ENCODE measurements around the gene PAK1IP1. TPM values are rescaled to one million over a fixed set of nuclear protein-coding genes. Genes with fewer than 3 reads are reported as not detected.

PAK1IP1 gene
- total and polyA plus RNA-seq, 4 donors, result 6.1 to 16.9 (median 11.0) TPM

GRCh38 chr6:10756085-10756484, 61.3 kb downstream of the PAK1IP1 start:
- H3K4me3 ChIP-seq, result no peak overlapping the region
- H3K27me3 ChIP-seq (ENCODE audit: control insufficient read depth in 3 of 3, insufficient read depth in 3 of 3, low read length in 2 of 3), result no peaks in the 10 kb centered on the region
- H3K9ac ChIP-seq (ENCODE audit: insufficient read depth in 1 of 2, low read length in 2 of 2), result no peak overlapping the region
- peaks cover 0 to 6% (median 0%) of the 10 kb centered on the region in 5 donors for H3K4me1 ChIP-seq (ENCODE audit: control insufficient read depth in 5 of 5, insufficient read depth in 5 of 5, low read length in 5 of 5)
- H3K9me3 ChIP-seq (ENCODE audit: control insufficient read depth in 4 of 4, insufficient read depth in 3 of 4, low read length in 3 of 4), result no peaks in the 10 kb centered on the region
- peaks cover 18 to 38% (median 29%) of the 10 kb centered on the region in 4 donors for H3K36me3 ChIP-seq (ENCODE audit: control insufficient read depth in 4 of 4, insufficient read depth in 4 of 4, low read length in 4 of 4)
- DNase-seq, result no peak
- no peak for ATAC-seq (ENCODE audit: insufficient read depth, low FRiP score)
- TF ChIP-seq CTCF (IDR thresholded peaks at IDR 0.05; ENCODE audit: control extremely low read depth, extremely low read depth), result no peak
- 86 to 92% methylated on average over 1 of the region's 1 CpG for WGBS, 2 donors
- H3K27ac ChIP-seq (ENCODE audit: low read depth in 1 of 2, low read length in 1 of 2), result no peak overlapping the region

Small RNAs within 50 kb of the gene (small RNA-seq; reads per million reads assigned to genes)
- not detected for gene RF00019 (ENCODE audit: low replicate concordance)
- not detected for gene RNA5SP203 (ENCODE audit: low replicate concordance)

Other genes starting within 250 kb of the PAK1IP1 start
- gene GCNT2, start 173.6 kb upstream of the PAK1IP1 start, total RNA-seq, result 10 to 100 TPM; 21.6 to 57.4 TPM
- gene GCNT2, start 173.6 kb upstream of the PAK1IP1 start, polyA plus RNA-seq, result 1 to 10 TPM; 7.8 to 9.9 TPM
- gene C6orf52, start 356 bp upstream of the PAK1IP1 start, total RNA-seq, result 1 to 10 TPM; 1.3 to 3.5 TPM
- gene C6orf52, start 356 bp upstream of the PAK1IP1 start, polyA plus RNA-seq, result 1 to 10 TPM; 1.3 to 2.5 TPM
- 10 to 100 TPM; 52.8 to 78.7 TPM for gene TMEM14C, start 28.1 kb downstream of the PAK1IP1 start, total RNA-seq
- gene TMEM14C, start 28.1 kb downstream of the PAK1IP1 start, polyA plus RNA-seq, result 100 to 1,000 TPM in 1 of 2 donors, 10 to 100 TPM in 1; 77.9 to 173 TPM
- 10 to 100 TPM; 47.2 to 77.6 TPM for gene TMEM14B, start 52.8 kb downstream of the PAK1IP1 start, total RNA-seq
- 100 to 1,000 TPM in 1 of 2 donors, 10 to 100 TPM in 1; 45.6 to 112 TPM for gene TMEM14B, start 52.8 kb downstream of the PAK1IP1 start, polyA plus RNA-seq
- gene MAK, start 143.6 kb downstream of the PAK1IP1 start, total RNA-seq, result 1 to 10 TPM; 3.2 to 4.6 TPM
- gene MAK, start 143.6 kb downstream of the PAK1IP1 start, polyA plus RNA-seq, result 1 to 10 TPM; 1.0 to 2.1 TPM
- not detected for gene GCM2, start 187.1 kb downstream of the PAK1IP1 start, total RNA-seq
- gene GCM2, start 187.1 kb downstream of the PAK1IP1 start, polyA plus RNA-seq, result not detected
- 1 to 10 TPM in 1 of 2 donors, under 1 TPM in 1; 0.49 to 5.3 TPM for gene SYCP2L, start 192.1 kb downstream of the PAK1IP1 start, total RNA-seq
- under 1 TPM; 0.49 to 0.89 TPM for gene SYCP2L, start 192.1 kb downstream of the PAK1IP1 start, polyA plus RNA-seq

Data from lung (tissue), 13 donors.